GM04504 (cell line): ENCODE measurements around the gene RNF150.

Source experiments
- DNase-seq: peaks from one replicate; pipeline ENCODE4 v3.0.0-alpha.2; 2012; ENCODE audit warnings: low read depth

Gene RNF150

GRCh38 chr4:140906993-140907962 is 226.0 kb downstream of the RNF150 start:
- DNase-seq, result no peak

DNA sequence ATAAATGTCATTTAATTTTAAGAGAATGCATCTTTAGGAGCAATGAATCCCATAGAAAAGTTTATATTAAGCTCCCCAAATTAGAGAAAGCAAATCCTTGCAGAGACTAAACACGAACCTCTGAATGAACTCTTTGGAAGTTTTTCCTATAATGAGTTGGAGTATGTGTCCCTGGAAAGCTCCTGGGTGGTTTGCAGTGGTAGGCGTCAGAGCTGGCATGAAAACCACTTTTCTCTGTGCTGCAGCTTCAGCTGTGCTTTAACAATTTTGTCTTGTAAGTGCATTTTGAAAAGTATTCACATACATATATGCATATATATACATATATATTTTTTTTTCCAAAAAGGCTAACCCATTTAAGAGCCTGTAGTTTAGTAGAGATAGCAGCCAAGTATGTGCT is 228.4 kb downstream of the RNF150 start:
- DNase-seq, result no peak

GRCh38 chr4:140903522-140904475 is 229.5 kb downstream of the RNF150 start:
- DNase-seq, result no peak

DNA sequence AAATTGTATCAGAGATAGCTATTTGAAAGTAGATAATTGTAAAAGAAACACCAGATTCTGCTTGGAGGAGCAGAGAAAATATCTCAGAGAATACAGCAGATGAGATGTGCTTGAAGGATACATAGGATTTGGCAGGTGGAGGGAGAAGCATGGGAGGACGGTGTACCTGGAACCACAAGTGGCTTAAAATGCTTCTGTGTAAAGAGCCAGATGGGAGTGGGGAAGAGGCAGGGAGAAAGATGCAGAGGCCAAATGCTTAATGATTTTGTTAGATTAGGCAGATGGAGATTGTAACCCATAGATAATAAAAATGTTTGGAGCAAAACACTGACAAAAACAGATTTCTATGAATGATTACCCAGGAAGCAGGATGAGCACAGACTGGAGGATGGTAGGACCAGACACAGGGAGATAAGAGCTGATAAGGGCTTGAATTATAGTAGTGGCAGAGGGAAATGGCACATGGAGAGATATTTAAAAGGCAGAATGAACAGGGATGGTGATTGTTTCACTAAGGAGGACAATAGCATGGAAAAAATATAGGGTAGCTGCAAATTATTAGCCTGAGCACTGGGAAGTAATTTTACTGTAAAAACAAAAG is 231.4 kb downstream of the RNF150 start:
- DNase-seq, result no peak

- peak; percentile 55 for DNase-seq
Observed at GRCh38 chr4:140893939-140894338, 239.3 kb downstream of the RNF150 start.

GRCh38 chr4:140888054-140888453 is 245.2 kb downstream of the RNF150 start:
- DNase-seq, result no peak

- no peak for DNase-seq
Observed at GRCh38 chr4:140887467-140887866, 245.8 kb downstream of the RNF150 start.

GRCh38 chr4:140884431-140885058 is 248.7 kb downstream of the RNF150 start:
- DNase-seq, result peak; percentile 51

DNA sequence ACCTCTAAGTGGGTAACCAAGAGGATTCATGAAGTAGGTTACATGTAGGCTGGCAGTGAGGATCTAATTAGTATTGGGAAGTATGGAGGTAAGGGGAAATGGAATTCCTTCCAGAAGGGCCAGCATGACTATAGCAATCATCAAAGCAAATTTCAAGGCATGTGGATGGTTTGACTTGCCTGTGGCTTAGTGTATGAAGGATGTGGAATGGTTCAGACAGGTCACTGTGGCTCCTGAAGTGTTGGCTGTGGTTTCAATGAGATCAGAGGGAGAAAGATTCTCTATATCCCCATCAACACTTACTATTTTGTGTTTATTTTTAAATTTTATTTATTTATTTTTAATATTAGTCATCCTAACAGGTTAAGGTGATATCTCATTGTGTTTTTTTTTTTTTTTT is 255.5 kb downstream of the RNF150 start:
- no peak for DNase-seq

DNA sequence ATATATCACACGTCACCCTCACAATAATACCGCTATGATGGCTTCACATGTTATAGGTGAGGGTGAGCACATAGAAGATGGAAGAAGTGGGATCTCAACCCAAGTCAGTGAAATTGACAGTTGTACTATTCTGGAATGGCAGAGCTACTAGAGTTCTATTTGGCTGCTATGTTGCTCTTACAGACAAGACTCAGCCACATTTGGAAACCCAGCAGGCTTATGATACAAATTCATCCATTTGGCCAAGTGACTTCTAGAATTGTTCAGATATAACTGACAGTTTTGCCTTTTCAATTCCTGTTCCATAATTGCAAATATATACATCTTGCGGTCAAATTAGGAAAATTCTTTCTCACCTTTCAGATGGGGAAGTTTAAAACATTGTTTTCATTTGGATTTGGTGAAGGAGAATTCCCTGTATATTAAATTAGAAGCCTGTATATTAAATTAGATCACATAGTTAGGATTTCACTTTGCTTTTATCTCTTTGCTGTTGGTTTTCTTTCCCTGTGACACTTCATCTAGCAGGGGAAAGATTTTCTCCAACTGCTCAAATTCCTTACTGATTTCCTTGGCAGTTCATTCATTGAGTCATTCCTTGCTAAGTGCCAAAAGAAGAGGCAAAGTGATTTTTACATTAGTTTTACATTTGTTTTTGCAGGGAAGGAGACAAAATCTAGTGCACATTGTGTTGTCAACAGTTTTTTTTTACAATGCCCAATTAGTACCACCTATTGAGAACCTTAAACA is 256.5 kb downstream of the RNF150 start:
- DNase-seq, result no peak

DNA sequence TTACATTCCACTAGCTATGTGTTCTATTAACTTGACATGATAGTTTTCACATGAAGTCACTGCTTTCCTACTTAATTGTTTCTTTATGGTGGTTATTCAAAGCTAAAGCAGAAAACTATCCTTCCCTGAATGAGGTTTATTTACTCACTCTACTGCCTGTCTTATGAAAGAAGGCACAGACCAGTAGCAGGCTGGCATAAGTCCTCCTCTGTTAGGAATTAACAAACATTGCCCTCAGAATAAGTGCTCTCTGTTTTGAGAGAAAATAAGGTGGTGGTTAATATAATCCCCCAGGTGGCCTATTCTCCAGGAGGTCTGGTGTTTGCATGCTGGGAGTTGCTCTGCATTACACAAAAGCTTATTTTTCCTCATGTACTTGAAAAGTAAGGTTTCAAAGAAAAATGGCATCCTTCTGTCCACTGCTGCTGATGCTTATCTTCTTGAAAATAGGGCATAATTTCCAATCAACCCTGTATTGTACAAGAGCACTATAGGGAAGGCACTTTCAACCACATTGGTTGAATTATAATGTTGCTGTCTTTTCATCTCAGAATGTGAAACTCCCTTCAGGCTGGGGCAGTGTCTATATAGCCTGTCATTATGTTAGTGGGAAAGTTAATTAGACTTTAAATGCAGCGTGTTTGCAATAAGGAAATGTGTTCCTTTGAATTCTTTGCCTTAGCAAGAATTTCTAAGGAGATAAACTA is 257.4 kb downstream of the RNF150 start:
- DNase-seq, result no peak

- DNase-seq, result no peak
Observed at GRCh38 chr4:140874056-140874455, 259.2 kb downstream of the RNF150 start.

GRCh38 chr4:140871368-140871767 is 261.9 kb downstream of the RNF150 start:
- DNase-seq, result no peak

DNA sequence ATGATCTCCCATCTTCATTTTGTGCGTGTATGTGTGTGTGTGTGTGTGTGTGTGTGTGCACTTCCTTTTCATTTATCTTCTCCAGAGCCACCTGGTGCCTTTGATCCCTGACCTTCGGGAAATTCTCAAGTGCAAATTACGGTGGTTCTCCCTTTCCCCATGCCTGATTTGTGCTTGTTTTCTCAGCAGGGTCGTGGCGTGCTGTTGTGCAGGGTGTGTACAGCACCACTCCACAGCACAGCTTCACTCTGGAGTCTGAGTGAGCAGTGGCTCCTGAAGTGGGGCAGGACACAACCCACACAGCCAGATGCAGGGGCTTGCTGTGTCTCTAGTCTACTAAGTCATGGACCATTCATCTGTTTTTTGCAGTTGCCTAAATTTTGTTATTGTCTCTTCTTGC is 262.8 kb downstream of the RNF150 start:
- DNase-seq, result no peak

DNA sequence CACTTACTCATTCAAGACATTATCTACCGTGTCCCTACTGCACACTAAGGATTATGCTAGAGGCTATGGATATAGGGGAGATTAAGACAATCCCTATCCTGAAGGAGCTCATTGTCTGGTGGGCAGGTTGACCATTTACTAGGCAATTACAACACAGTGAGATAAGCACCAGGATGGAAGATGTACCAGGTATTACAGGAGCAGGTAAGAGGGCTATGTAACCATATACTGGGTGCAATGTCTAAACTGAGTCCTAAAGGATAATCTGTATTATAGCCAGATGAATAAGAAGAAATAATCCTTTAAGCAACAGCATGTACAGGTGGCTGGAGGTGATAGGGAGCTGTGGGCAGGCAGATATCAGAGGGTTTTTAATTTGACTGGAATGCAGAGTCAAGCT is 263.8 kb downstream of the RNF150 start:
- no peak for DNase-seq

- no peak for DNase-seq
Observed at GRCh38 chr4:140867356-140867755, 265.9 kb downstream of the RNF150 start.

GRCh38 chr4:140866492-140867005 is 266.7 kb downstream of the RNF150 start:
- DNase-seq, result no peak

- DNase-seq, result no peak
Observed at GRCh38 chr4:140865253-140866217, 267.7 kb downstream of the RNF150 start.

- DNase-seq, result no peak
Observed at GRCh38 chr4:140863197-140863596, 270.1 kb downstream of the RNF150 start.
